ENCODE results near the gene RSRC1.

- TF ChIP-seq CTCF (IDR thresholded peaks at IDR 0.05 in 8 of 11, conservative IDR thresholded peaks at IDR 0.05 in 3 of 11) (no peak), POLR2A (IDR thresholded peaks at IDR 0.05) (no peak), POLR2AphosphoS5 (IDR thresholded peaks at IDR 0.05) (no peak)
Measured at GRCh38 chr3:158098834-158099424, 11.0 kb upstream of the RSRC1 start.

All from spleen (tissue), 7 donors.